Measurements from ENCODE around the gene CLMP. TPM values are rescaled to one million over a fixed set of nuclear protein-coding genes. Genes with fewer than 3 reads are reported as not detected.

Gene CLMP
- total and polyA plus RNA-seq, 2 donors (not counting 3 experiments of a cell fraction or from before 2014, with no cell fraction given), result 0.03 to 0.18 TPM

GRCh38 chr11:123203471-123203870, 8.4 kb upstream of the CLMP start:
- Histone ChIP-seq H3K27me3 (ENCODE audit: control insufficient read depth in 2 of 2, insufficient read depth in 2 of 2, low read length in 2 of 2) (peaks cover 3 to 6% of the 10 kb centered on the region in 2 experiments), H3K4me3 (replicated peaks in 1 of 3; ENCODE audit: insufficient read depth in 1 of 3, low read depth in 1 of 3, low read length in 3 of 3) (no peak overlapping the region), H3K4me2 (ENCODE audit: insufficient read depth, low read length) (no peak overlapping the region), H4K20me1 (replicated peaks; ENCODE audit: control insufficient read depth, extremely low read depth, insufficient read depth, low read length) (no peaks in the 10 kb centered on the region), H3K9ac (replicated peaks; ENCODE audit: extremely low read depth, insufficient read depth, low read length) (no peak overlapping the region), H3K4me1 (ENCODE audit: control insufficient read depth, extremely low read depth, insufficient read depth, low read length) (no peaks in the 10 kb centered on the region), H3K36me3 (ENCODE audit: control insufficient read depth in 2 of 2, extremely low read depth in 1 of 2, insufficient read depth in 2 of 2, low read length in 2 of 2) (no peaks in the 10 kb centered on the region), H2AFZ (ENCODE audit: low read depth, low read length) (no peak overlapping the region), H3K9me1 (replicated peaks; ENCODE audit: control insufficient read depth, extremely low read depth, insufficient read depth, low read length) (no peaks in the 10 kb centered on the region), H3K79me2 (ENCODE audit: control insufficient read depth, insufficient read depth, low read length) (no peaks in the 10 kb centered on the region), H3K9me3 (replicated peaks; ENCODE audit: control insufficient read depth, insufficient read depth, low read length) (no peaks in the 10 kb centered on the region), H3K27ac (ENCODE audit: insufficient read depth, low read depth, low read length) (no peak overlapping the region)
- ChIA-PET CTCF (interaction anchor here (1.0 to 1.3 kb wide), 3 partner anchors 15 to 180 kb away, joined by 3 to 4 read pairs (median 3); no protein-coding TSS in a partner anchor), POLR2A (interaction anchor here (0.8 kb wide), 1 partner anchor 13 kb away, joined by 3 read pairs; no protein-coding TSS in a partner anchor)
- TF ChIP-seq EZH2 (IDR thresholded peaks at IDR 0.05; ENCODE audit: borderline replicate concordance, low read depth, low read length, severe bottlenecking), result no peak
- TF ChIP-seq POLR2A (IDR thresholded peaks at IDR 0.05; ENCODE audit: low read depth, low read length), result no peak
- TF ChIP-seq POLR2AphosphoS5 (IDR thresholded peaks at IDR 0.05; ENCODE audit: insufficient read depth, low read depth, low read length), result no peak
- no peak for TF ChIP-seq MYC (IDR thresholded peaks at IDR 0.05; ENCODE audit: low read depth, low read length)
- no peak for TF ChIP-seq CTCF (IDR thresholded peaks at IDR 0.05; ENCODE audit: extremely low read depth in 1 of 2, insufficient read depth in 1 of 2, low read depth in 1 of 2, low read length in 2 of 2)
- TF ChIP-seq MAX (IDR thresholded peaks at IDR 0.05; ENCODE audit: insufficient read depth, insufficient read length), result no peak
- no TSS peak for BruUV-seq (replicated peaks)
- dilution Hi-C loops (cut with MboI; ENCODE audit: extremely low pct_ligation_motif_present, low sequenced_read_pairs) (no loop called here), intact Hi-C loops (cut with micrococcal nuclease) (no loop called here)
- FAIRE-seq, result no peak
- DNase-seq (ENCODE audit: low read depth, low spot score), result no peak
